Mesothelial cell of epicardium (in vitro differentiated cells): ENCODE measurements around the gene ANKRD31. TPM values are rescaled to one million over a fixed set of nuclear protein-coding genes. Genes with fewer than 3 reads are reported as not detected.
"Not testable (repeated sequence)": the region's sequence is repeated elsewhere in the genome, so short reads cannot be mapped to it uniquely, and the experiment has no call there.

Experiments used
- DNase-seq, 2 experiments: peaks; one replicate each; pipeline ENCODE4 v3.0.0; 2021; ENCODE audit warnings: low spot score in 2 of 2; ENCODE audit not compliant: unreplicated experiment in 2 of 2
- H3K27ac Mint-ChIP-seq: 2 replicates; pipeline ENCODE4 v1.8.0; 2021; ENCODE audit warnings: mixed read lengths
- H3K27me3 Mint-ChIP-seq: 2 replicates; pipeline ENCODE4 v1.8.0; 2021; ENCODE audit warnings: low read depth, mixed read lengths
- H3K36me3 Mint-ChIP-seq: 2 replicates; pipeline ENCODE4 v1.8.0; 2021; ENCODE audit warnings: mixed read lengths
- H3K4me1 Mint-ChIP-seq: 2 replicates; pipeline ENCODE4 v1.8.0; 2021; ENCODE audit warnings: mixed read lengths
- H3K4me3 Mint-ChIP-seq: 2 replicates; pipeline ENCODE4 v1.8.0; 2021; ENCODE audit warnings: mild to moderate bottlenecking, moderate library complexity, mixed read lengths
- H3K9me3 Mint-ChIP-seq: 2 replicates; pipeline ENCODE4 v1.8.0; 2021; ENCODE audit warnings: mixed read lengths
- total RNA-seq: library from RNA; stranded (reverse); gene quantifications from 3 replicates; pipeline ENCODE4 v1.2.1, GENCODE V29; 2021
- TF ChIP-seq, protein P1 (sequence below): fragments of 200-600 bp; sonication (generic); IDR thresholded peaks from one replicate; pipeline ENCODE4 v1.5.0; 2021; ENCODE audit warnings: antibody characterized with exemption; ENCODE audit not compliant: unreplicated experiment

ANKRD31 gene
- total RNA-seq, 1 donor from 2014 or later = 1.1 TPM

DNA sequence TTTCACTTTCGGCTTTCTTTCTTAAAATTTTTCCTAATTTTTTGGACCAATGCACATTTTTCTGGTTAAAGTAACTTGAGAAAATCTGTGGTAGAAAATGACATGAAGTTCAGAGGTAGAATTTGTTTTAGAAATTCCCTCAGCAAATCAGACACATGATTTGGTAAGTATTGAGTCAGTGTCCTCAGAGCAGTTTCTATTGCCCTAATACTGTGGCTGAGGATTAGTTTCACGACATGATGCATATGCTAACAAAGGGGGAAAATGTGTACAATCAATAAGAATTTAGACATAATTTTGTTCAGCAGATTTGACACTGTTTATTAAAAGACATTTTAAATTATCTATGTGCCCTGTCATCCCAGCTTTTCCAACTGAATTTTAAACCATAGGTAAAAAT lies 128.2 kb downstream of the ANKRD31 start:
- TF ChIP-seq, protein P1, sequence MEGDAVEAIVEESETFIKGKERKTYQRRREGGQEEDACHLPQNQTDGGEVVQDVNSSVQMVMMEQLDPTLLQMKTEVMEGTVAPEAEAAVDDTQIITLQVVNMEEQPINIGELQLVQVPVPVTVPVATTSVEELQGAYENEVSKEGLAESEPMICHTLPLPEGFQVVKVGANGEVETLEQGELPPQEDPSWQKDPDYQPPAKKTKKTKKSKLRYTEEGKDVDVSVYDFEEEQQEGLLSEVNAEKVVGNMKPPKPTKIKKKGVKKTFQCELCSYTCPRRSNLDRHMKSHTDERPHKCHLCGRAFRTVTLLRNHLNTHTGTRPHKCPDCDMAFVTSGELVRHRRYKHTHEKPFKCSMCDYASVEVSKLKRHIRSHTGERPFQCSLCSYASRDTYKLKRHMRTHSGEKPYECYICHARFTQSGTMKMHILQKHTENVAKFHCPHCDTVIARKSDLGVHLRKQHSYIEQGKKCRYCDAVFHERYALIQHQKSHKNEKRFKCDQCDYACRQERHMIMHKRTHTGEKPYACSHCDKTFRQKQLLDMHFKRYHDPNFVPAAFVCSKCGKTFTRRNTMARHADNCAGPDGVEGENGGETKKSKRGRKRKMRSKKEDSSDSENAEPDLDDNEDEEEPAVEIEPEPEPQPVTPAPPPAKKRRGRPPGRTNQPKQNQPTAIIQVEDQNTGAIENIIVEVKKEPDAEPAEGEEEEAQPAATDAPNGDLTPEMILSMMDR = no peak
- no peak for DNase-seq
- no peak overlapping the region for H3K4me3 Mint-ChIP-seq
- H3K27ac Mint-ChIP-seq = no peak overlapping the region
- H3K4me1 Mint-ChIP-seq = no peaks in the 10 kb centered on the region
- H3K36me3 Mint-ChIP-seq = no peaks in the 10 kb centered on the region
- no peaks in the 10 kb centered on the region for H3K9me3 Mint-ChIP-seq
- H3K27me3 Mint-ChIP-seq = no peaks in the 10 kb centered on the region

DNA sequence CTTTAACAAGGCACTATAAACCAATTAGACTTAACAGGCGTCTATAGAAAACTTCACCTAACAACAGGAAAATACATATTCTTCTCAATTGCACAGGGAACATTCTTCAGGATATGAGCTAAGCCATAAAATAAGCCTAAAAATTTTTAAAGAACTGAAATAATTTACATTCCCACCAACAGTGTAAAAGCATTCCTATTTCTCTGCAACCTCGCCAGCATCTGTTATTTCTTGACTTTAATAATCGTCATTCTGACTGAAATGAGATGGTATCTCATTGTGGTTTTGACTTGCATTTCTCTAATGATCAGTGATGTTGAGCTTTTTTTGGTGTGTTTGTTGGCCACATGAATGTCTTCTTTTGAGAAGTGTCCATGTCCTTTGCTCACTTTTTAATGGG lies 140.7 kb downstream of the ANKRD31 start:
- H3K9me3 Mint-ChIP-seq = peaks cover 16% of the 10 kb centered on the region
- not testable (repeated sequence) for H3K27me3 Mint-ChIP-seq, H3K36me3 Mint-ChIP-seq, H3K4me3 Mint-ChIP-seq, H3K4me1 Mint-ChIP-seq, DNase-seq, H3K27ac Mint-ChIP-seq

DNA sequence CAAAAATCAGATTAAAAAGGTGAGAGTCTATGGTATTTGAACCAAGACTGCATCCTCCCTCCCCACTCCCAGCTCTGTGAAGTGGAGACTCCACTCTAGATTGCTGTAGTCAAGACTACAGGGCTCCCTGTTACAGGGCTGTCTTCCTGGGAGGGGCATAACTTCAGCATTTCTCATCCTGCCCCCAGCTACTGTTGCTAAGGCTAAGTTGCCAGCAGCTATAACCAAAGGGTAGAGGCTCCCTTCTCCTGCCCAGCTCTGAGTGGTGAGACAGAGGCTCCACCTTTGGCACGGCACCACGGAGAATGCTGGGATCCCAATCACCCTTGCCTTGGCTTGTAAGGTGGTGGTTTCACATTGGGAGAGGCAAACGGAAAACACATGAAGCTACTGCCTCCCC lies 145.1 kb downstream of the ANKRD31 start:
- H3K27me3 Mint-ChIP-seq = no peaks in the 10 kb centered on the region
- TF ChIP-seq, protein P1 = no peak

DNA sequence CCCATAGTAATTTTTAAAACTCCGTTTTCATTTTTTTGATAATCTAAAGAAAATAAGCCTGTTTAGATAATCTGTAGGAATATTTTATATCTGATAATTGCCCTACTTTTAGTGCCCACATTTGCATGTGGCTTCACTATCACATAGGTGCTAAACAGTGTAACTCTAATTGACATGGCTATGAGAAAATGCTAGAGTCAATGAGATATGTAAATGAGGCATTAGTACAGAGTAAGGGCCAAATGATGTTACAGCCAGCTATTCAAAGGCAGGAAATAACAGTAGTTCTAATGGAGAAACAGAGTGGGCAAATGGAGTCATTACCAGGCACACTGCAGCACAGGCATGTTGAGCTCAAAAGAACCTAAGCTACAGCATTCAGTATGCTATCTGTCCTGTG lies 147.0 kb downstream of the ANKRD31 start:
- no peaks in the 10 kb centered on the region for H3K36me3 Mint-ChIP-seq
- no peak overlapping the region for H3K4me3 Mint-ChIP-seq
- TF ChIP-seq, protein P1 = no peak
- H3K9me3 Mint-ChIP-seq = no peaks in the 10 kb centered on the region
- no peak overlapping the region for H3K27ac Mint-ChIP-seq
- no peak for DNase-seq
- no peaks in the 10 kb centered on the region for H3K27me3 Mint-ChIP-seq
- no peaks in the 10 kb centered on the region for H3K4me1 Mint-ChIP-seq

More for the DNA sequence above, 145.1 kb downstream of the ANKRD31 start:
- Mint-ChIP-seq H3K27ac (no peak overlapping the region), H3K36me3 (no peaks in the 10 kb centered on the region), H3K4me3 (no peak overlapping the region), H3K4me1 (no peaks in the 10 kb centered on the region), H3K9me3 (no peaks in the 10 kb centered on the region)
- no peak for DNase-seq

DNA sequence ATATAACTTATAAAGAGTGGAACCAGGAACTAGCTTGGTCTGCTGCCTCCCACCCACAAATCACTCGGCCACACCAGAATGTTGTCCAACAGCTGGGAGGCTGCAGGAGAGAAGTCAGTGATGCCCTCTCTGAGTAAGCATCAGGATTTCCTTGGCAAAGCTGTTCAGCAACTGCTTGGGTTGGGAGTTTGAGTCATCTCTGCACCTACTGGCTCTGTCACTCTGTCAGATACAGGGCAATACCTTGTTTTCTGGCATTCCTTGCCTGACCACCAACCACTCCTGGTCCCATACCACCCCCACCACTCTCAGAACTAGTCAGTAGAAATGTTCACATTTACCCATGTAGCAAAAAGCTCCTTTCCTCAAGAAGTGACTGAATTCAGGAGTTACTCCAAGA lies 147.5 kb downstream of the ANKRD31 start:
- Mint-ChIP-seq H3K27me3 (no peaks in the 10 kb centered on the region), H3K9me3 (no peaks in the 10 kb centered on the region), H3K4me1 (no peaks in the 10 kb centered on the region), H3K27ac (no peak overlapping the region), H3K4me3 (no peak overlapping the region), H3K36me3 (no peaks in the 10 kb centered on the region)
- TF ChIP-seq, protein P1 = no peak
- no peak for DNase-seq

DNA sequence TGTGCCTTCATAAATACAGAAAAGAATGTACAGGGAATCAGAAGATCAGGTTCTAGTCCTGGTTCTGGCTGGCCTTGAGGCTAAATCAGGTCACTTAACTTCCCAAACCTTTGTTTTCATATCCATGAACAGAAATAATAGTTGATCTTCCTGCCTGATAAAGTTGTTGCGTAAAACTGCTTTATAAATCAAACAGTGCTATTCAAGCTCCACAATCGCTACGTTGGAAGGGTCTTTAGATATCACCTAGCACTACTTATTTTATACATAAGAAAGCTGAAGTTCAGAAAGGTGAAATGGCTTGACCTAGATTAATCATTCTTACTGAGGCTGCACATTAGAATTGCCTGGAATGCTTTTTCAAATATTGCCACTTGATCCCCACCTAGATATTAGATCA lies 148.0 kb downstream of the ANKRD31 start:
- Mint-ChIP-seq H3K27me3 (no peaks in the 10 kb centered on the region), H3K4me1 (no peaks in the 10 kb centered on the region), H3K27ac (no peak overlapping the region), H3K4me3 (no peak overlapping the region), H3K36me3 (no peaks in the 10 kb centered on the region), H3K9me3 (no peaks in the 10 kb centered on the region)
- TF ChIP-seq, protein P1 = no peak
- DNase-seq = no peak
